T-helper 1 cell treated with Interleukin-12 subunit alpha and Interleukin-12 subunit beta and Interleukin-4 antibody, amounts not matched to agents 30 μg/mL and 1 μg/mL, for 36 hours (primary cell): ENCODE measurements around the gene MPL.

Experiments
- H3K27ac Mint-ChIP-seq: one replicate; pipeline ENCODE4 v1.8.0; 2021; ENCODE audit warnings: mild to moderate bottlenecking, mixed read lengths
- H3K27me3 Mint-ChIP-seq: one replicate; pipeline ENCODE4 v1.8.0; 2021; ENCODE audit warnings: low read depth, mixed read lengths
- H3K36me3 Mint-ChIP-seq: one replicate; pipeline ENCODE4 v1.8.0; 2021; ENCODE audit warnings: low read depth, mixed read lengths
- H3K4me1 Mint-ChIP-seq: one replicate; pipeline ENCODE4 v1.8.0; 2021; ENCODE audit warnings: low read depth, mixed read lengths
- H3K4me3 Mint-ChIP-seq: one replicate; pipeline ENCODE4 v1.8.0; 2021; ENCODE audit warnings: mild to moderate bottlenecking, moderate library complexity, mixed read lengths
- H3K9me3 Mint-ChIP-seq: one replicate; pipeline ENCODE4 v1.8.0; 2021; ENCODE audit warnings: mixed read lengths

The MPL gene

DNA sequence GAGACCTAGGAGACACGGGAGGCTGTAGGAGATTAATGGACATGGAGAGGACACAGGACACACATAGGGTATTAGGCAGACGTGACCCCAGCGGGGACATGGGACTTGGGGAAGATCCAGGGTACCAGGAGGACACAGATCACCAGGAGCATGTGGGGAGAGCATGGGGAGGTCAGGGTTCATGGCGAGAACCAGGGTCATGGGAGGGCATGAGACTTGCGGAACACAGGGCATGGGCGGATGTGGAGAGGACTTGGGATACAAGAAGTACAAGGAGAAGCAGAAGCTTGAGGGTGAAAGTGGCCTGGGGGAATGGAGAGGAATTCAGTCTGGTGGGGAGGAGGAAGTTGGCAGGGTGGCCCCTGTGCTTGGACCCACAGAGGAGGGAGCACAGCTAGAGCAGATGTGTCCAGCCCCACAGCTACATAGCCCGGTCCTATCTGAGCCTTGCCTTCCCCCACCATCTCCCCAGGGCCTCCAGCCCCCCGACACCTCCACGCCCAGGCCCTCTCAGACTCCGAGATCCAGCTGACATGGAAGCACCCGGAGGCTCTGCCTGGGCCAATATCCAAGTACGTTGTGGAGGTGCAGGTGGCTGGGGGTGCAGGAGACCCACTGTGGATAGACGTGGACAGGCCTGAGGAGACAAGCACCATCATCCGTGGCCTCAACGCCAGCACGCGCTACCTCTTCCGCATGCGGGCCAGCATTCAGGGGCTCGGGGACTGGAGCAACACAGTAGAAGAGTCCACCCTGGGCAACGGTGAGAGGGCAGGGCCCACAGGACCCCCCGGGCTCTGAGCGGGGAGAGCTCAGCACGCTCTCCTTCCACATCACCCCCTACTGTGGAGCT lies 24.7 kb upstream of the MPL start:
- Mint-ChIP-seq H3K4me3 (no peak overlapping the region), H3K4me1 (no peaks in the 10 kb centered on the region), H3K9me3 (no peaks in the 10 kb centered on the region), H3K36me3 (no peaks in the 10 kb centered on the region), H3K27me3 (peaks cover 4% of the 10 kb centered on the region), H3K27ac (no peak overlapping the region)

DNA sequence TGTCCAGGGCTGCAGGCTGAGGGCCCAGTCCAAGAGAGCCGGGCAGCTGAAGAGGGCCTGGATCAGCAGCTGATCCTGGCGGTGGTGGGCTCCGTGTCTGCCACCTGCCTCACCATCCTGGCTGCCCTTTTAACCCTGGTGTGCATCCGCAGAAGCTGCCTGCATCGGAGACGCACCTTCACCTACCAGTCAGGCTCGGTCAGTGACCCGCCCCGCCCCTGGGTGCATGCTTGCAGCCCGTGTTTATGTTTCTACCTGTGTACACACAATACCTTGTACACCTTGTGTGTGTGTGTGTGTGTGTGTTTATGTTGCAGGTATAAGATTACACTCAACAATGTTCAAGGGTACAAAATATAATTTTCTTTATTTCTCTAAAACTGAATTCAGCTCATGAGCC lies 23.8 kb upstream of the MPL start:
- H3K9me3 Mint-ChIP-seq = no peaks in the 10 kb centered on the region
- no peaks in the 10 kb centered on the region for H3K36me3 Mint-ChIP-seq
- H3K27ac Mint-ChIP-seq = no peak overlapping the region
- no peak overlapping the region for H3K4me3 Mint-ChIP-seq
- H3K27me3 Mint-ChIP-seq = peaks cover 4% of the 10 kb centered on the region
- no peaks in the 10 kb centered on the region for H3K4me1 Mint-ChIP-seq

DNA sequence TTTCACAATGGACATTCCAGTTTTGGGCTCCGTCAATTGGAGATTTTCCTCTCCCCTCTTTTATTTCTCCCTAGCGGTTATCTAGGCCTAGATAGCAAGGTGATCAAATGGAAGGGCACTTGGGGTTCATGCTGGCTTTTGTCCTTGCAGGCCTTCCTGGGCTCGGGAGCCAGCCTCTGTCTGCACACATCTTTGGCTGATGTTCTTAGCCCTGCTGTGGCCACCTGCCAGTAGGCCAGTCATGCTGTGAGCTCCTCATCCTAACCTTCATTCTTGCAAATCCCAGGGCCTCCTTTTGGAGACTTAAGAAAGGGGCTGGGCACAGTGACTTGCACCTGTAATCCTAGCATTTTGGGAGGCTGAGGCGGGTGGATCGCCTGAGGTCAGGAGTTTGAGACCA lies 23.4 kb upstream of the MPL start:
- Mint-ChIP-seq H3K27me3 (peaks cover 4% of the 10 kb centered on the region), H3K9me3 (no peaks in the 10 kb centered on the region), H3K27ac (no peak overlapping the region), H3K4me1 (no peaks in the 10 kb centered on the region), H3K36me3 (no peaks in the 10 kb centered on the region), H3K4me3 (no peak overlapping the region)

DNA sequence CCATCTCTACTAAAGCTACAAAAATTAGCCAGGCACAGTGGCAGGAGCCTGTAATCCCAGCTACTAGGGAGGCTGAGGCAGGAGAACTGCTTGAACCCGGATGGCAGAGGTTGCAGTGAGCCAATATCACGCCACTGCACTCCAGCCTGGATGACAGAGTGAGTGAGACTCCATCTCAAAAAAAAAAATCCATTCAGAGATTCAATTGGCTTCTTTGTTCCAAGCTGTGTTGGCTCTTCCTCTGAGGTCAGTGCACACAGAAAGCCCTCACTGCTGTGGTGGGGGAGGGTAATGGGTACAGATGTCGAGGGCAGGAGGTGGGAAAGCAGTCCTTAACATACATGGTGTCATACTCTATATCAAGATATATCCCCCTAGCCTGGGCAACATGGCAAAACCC lies 22.1 kb upstream of the MPL start:
- Mint-ChIP-seq H3K4me3 (no peak overlapping the region), H3K9me3 (no peaks in the 10 kb centered on the region), H3K27ac (no peak overlapping the region), H3K27me3 (peaks cover 4% of the 10 kb centered on the region), H3K4me1 (no peaks in the 10 kb centered on the region), H3K36me3 (no peaks in the 10 kb centered on the region)

DNA sequence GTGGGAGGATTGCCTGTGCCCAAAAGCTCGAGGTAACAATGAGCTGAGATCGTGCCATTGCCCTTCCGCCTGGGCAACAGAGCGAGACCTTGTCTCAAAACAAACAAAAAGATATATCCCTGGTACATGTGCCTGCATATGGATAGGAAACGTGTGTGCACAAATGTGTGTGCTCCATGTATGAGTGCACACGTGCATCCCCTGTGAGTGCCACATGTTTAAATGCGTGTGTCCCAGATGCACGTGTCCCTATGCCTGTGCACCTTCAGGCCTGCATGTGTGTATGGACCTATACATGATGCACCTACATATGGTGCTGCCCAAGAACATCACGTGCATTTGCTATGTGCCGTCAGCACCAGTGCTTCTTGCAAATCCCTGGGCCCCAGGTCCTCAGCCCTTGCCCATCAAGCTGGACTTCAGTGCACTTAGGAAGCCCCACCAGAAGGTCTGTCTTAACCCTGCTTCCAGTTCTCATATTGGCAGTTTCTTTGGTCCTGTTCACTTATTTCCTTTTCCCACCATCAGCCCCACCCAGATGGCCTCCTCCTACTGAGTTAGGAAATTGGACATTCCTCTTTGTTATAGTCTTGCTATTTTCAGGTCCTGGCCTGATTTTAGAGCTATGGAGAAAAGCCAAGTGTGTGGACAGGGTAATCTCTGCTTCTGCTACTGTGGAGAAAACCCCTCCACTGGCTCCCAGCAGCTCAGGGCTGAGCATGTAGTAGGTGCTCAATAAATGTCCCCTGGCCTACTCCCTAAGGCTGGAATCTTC lies 21.5 kb upstream of the MPL start:
- Mint-ChIP-seq H3K4me1 (no peaks in the 10 kb centered on the region), H3K27ac (no peak overlapping the region), H3K9me3 (no peaks in the 10 kb centered on the region), H3K36me3 (no peaks in the 10 kb centered on the region), H3K27me3 (no peaks in the 10 kb centered on the region), H3K4me3 (no peak overlapping the region)

DNA sequence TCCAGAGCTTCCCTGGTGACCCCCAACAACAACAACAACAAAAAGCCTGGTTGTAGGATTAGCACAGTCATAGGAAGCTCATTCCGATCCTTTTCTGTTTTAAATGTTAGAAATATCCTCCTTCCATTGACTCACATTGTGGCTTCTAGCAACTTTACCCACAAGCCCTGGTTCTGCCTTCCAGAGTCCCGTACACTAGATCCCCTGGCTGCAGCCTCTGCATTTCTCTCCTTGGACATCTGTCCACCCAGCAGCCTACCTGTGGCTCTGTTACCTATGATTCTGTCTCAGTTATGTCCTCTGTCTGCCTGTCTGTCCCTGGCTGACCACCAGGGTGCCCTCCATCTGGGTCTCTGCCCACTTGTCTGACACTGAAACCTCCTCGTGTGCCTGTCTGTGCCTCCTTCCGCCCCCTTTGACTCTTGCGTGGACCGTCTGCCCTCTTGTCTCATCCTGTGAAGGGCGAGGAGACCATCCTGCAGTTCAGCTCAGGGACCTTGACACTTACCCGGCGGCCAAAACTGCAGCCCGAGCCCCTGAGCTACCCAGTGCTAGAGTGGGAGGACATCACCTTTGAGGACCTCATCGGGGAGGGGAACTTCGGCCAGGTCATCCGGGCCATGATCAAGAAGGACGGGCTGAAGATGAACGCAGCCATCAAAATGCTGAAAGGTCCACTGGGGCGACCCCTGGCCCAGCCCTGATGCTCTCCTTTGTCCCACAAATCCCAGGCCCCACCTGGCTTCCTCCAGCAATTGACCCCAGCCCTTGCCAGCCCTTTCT lies 20.7 kb upstream of the MPL start:
- Mint-ChIP-seq H3K27ac (no peak overlapping the region), H3K27me3 (no peaks in the 10 kb centered on the region), H3K4me1 (no peaks in the 10 kb centered on the region), H3K9me3 (no peaks in the 10 kb centered on the region), H3K36me3 (no peaks in the 10 kb centered on the region), H3K4me3 (no peak overlapping the region)

DNA sequence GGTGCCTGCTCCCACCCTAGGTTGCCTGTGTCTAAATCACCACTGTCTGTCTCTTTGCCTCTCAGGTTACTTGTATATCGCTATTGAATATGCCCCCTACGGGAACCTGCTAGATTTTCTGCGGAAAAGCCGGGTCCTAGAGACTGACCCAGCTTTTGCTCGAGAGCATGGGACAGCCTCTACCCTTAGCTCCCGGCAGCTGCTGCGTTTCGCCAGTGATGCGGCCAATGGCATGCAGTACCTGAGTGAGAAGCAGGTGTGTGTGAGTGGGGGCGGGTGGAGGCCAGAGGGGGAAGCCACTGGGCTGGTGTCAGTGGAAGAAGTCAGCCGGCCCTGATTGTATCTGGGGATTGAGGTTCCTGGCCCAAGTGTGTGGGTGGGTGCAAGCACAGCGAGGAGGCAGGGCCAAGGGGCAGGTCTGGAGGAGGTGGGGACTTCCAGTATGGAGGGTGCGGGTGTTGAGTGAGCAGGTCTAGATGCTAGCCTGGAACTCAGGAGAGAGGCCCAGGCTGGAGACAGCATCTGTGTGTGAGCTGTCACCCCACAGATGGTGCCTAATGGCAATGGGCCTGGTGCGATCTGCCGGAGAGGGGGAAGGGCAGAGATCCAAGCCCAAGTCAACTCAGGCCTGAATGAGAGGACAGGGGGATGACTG lies 19.7 kb upstream of the MPL start:
- Mint-ChIP-seq H3K4me1 (no peaks in the 10 kb centered on the region), H3K36me3 (no peaks in the 10 kb centered on the region), H3K27ac (no peak overlapping the region), H3K9me3 (no peaks in the 10 kb centered on the region), H3K4me3 (no peak overlapping the region), H3K27me3 (no peaks in the 10 kb centered on the region)

DNA sequence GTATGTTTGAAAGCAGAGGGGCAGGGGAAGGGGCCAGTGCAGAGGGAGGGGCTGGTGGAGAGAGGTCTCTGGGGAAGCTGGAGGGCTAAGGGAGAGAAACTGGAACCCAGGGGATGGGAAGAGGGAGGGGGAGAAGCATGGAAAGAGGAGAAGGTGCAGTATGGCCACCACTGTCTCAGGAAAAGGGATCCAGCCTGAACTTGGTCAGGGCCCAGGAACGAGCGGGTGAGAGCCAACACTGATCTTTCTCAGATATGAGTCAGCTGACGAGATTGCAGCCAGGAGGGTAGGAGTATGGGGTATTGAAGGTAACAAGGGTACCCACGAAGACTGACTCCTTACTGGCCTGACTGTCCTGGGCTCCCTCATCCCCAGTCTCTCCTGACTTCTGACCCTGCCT lies 18.8 kb upstream of the MPL start:
- Mint-ChIP-seq H3K27me3 (no peaks in the 10 kb centered on the region), H3K36me3 (no peaks in the 10 kb centered on the region), H3K4me1 (no peaks in the 10 kb centered on the region), H3K4me3 (no peak overlapping the region), H3K27ac (no peak overlapping the region), H3K9me3 (no peaks in the 10 kb centered on the region)

DNA sequence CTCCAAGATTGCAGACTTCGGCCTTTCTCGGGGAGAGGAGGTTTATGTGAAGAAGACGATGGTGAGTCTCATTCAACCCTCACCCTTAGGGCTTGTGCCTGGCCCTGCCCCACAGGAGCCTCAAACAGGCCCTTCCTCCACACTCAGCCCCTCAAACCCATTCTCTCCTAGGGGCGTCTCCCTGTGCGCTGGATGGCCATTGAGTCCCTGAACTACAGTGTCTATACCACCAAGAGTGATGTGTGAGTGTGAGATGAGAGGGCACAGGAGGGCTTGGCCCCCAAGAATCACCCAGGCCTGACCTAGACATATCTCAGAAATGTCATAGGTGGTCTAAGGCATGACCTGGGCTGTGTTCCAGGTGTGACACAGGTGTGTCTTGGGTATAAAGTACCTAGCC lies 18.3 kb upstream of the MPL start:
- Mint-ChIP-seq H3K27me3 (no peaks in the 10 kb centered on the region), H3K27ac (no peak overlapping the region), H3K4me1 (no peaks in the 10 kb centered on the region), H3K4me3 (no peak overlapping the region), H3K9me3 (no peaks in the 10 kb centered on the region), H3K36me3 (no peaks in the 10 kb centered on the region)

DNA sequence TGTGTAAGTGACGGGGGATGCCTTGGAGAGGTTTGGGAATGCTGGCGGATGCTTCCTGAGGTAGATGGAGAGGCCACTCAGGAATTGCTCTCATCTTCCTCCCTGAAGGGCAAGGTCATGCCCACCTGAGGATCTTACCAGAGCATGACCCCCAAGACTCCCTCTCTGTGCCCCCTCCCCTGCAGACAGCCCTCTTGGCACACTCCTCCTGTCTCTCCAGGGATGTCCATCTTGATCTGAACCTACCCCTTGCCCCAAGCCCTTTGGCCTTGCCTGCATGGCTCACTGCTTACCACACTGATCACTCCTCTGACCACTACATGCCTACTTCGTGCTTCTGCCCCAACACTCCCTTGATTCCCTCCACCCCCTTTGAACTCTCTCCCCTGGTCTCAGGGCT lies 17.9 kb upstream of the MPL start:
- Mint-ChIP-seq H3K27ac (no peak overlapping the region), H3K27me3 (no peaks in the 10 kb centered on the region), H3K4me3 (no peak overlapping the region)

DNA sequence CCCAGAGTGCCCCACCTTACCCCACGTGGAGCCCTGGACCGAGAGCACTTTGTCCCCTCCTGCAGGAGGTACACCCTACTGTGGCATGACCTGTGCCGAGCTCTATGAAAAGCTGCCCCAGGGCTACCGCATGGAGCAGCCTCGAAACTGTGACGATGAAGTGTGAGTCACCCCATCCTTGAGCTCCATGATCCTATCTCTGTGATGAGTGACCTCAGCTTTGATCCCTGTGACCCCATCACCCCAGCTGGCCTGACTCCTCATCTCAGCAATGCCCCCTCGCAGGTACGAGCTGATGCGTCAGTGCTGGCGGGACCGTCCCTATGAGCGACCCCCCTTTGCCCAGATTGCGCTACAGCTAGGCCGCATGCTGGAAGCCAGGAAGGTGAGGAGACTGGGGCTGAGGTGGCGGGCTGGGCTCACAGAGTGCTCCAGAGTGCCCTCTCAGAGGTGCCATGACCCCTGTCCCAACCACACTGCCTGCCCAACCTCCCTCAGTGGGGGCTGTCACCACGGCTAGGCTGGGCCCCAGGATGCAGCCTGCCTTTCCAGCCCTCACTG lies 16.2 kb upstream of the MPL start:
- no peak overlapping the region for H3K4me3 Mint-ChIP-seq
- H3K4me1 Mint-ChIP-seq = peaks cover 4% of the 10 kb centered on the region
- H3K9me3 Mint-ChIP-seq = peaks cover 13% of the 10 kb centered on the region
- no peaks in the 10 kb centered on the region for H3K27me3 Mint-ChIP-seq
- H3K36me3 Mint-ChIP-seq = peaks cover 1% of the 10 kb centered on the region
- H3K27ac Mint-ChIP-seq = no peak overlapping the region

More for the DNA sequence above, 17.9 kb upstream of the MPL start:
- Mint-ChIP-seq H3K36me3 (no peaks in the 10 kb centered on the region), H3K4me1 (peaks cover 3% of the 10 kb centered on the region), H3K9me3 (peaks cover 3% of the 10 kb centered on the region)

DNA sequence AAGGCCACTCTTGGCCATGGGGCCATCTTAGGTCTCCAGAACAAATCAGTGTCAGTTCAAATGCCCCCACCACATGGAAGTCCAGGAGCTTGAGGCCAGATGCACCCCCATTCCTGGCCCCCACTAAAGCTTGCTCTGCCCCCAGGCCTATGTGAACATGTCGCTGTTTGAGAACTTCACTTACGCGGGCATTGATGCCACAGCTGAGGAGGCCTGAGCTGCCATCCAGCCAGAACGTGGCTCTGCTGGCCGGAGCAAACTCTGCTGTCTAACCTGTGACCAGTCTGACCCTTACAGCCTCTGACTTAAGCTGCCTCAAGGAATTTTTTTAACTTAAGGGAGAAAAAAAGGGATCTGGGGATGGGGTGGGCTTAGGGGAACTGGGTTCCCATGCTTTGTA lies 15.1 kb upstream of the MPL start:
- H3K27ac Mint-ChIP-seq = no peak overlapping the region
- H3K4me1 Mint-ChIP-seq = peaks cover 5% of the 10 kb centered on the region

DNA sequence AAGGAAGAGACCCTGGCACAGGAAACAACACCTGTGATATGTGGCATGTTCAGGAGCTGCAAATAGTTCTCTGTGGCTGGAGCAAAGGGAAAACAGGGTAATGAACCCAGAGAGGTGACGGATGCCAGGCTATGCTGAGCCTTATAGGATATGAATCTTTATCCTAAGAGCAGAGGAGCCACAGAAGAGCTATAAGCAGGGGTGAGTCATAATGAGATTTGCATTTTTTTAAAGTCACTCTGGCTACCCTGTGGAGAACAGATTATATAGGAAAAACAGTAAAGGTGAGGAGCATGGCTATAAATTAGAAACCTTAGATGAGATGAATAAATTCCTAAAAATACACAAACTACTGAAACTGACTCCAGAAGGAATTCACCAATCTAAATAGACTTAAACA lies 12.8 kb upstream of the MPL start:
- no peak overlapping the region for H3K4me3 Mint-ChIP-seq
- peaks cover 31% of the 10 kb centered on the region for H3K9me3 Mint-ChIP-seq
- H3K27me3 Mint-ChIP-seq = no peaks in the 10 kb centered on the region
- no peak overlapping the region for H3K27ac Mint-ChIP-seq
- H3K4me1 Mint-ChIP-seq = peaks cover 9% of the 10 kb centered on the region
- peaks cover 1% of the 10 kb centered on the region for H3K36me3 Mint-ChIP-seq

More for the DNA sequence above, 15.1 kb upstream of the MPL start:
- Mint-ChIP-seq H3K9me3 (peaks cover 21% of the 10 kb centered on the region), H3K36me3 (peaks cover 1% of the 10 kb centered on the region), H3K4me3 (no peak overlapping the region), H3K27me3 (no peaks in the 10 kb centered on the region)

DNA sequence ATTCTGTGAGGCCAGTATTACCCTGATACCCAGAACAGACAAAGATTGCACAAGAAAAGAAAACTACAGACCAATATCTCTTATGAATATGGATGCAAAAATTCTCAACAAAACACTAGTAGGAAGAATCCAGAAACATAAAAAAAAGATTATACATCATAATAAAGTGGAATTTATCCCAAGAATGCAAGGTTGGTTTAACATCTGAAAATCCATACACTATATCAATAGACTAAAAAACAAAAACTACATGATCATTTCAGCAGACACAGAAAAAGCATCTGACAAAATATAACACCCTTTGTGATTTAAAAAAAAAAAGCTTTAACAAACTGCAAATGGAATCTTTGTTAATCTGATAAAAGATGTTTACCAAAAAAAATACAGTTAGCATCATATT lies 12.2 kb upstream of the MPL start:
- Mint-ChIP-seq H3K4me3 (no peak overlapping the region), H3K4me1 (peaks cover 14% of the 10 kb centered on the region), H3K27ac (no peak overlapping the region), H3K9me3 (peaks cover 31% of the 10 kb centered on the region), H3K36me3 (peaks cover 1% of the 10 kb centered on the region), H3K27me3 (no peaks in the 10 kb centered on the region)
